Endothelial cell of umbilical vein (primary cell): ENCODE results near the gene C1orf52. TPM values are rescaled to one million over a fixed set of nuclear protein-coding genes. Genes with fewer than 3 reads are reported as not detected.

Source experiments
- BruUV-seq: library from RNA; stranded (reverse); fragments of 400-500 nt; replicated peaks from 2 replicates; lab custom pipeline; 2021; lab: Mats Ljungman, UMichigan
- CTCF ChIA-PET: fragments of 300-600, 350-600 bp; sonication (Branson Sonifier 250); formaldehyde crosslinking; loops from one replicate; lab custom pipeline; 2021; ENCODE audit warnings: antibody characterized with exemption, inconsistent platforms; lab: Charles Lee
- POLR2A ChIA-PET: fragments of 300-600, 350-600 bp; sonication (Branson Sonifier 250); formaldehyde crosslinking; loops from one replicate; lab custom pipeline; 2021; ENCODE audit warnings: antibody characterized with exemption, inconsistent platforms; lab: Charles Lee
- DNase-seq: peaks from one replicate; pipeline ENCODE4 v3.0.0-alpha.2; 2011; ENCODE audit warnings: low read depth, low spot score
- FAIRE-seq: peaks from 2 replicates; lab custom pipeline; 2011; peaks lifted over from hg19 to GRCh38; lab: Jason Lieb, UNC
- H2AFZ ChIP-seq: 2 replicates; pipeline ENCODE4 v1.6.0; 2012; ENCODE audit warnings: low read depth, low read length, control low read depth, inconsistent platforms
- H3K27ac ChIP-seq: 2 replicates; pipeline ENCODE4 v1.5.1; 2011; ENCODE audit warnings: low read depth, mild to moderate bottlenecking, control low read depth, low read length, moderate library complexity; ENCODE audit not compliant: insufficient read depth
- H3K27me3 ChIP-seq, 2 experiments: 2 replicates each; pipeline versions ENCODE4 v1.6.0 to v1.6.1; 2011; ENCODE audit warnings: low read length in 2 of 2, mixed read lengths in 1 of 2; ENCODE audit not compliant: control insufficient read depth in 2 of 2, insufficient read depth in 2 of 2
- H3K36me3 ChIP-seq, 2 experiments: 2 replicates in 1 of 2; 3 replicates in 1 of 2; pipeline ENCODE4 v1.5.1; 2011; ENCODE audit warnings: low read length in 2 of 2, mild to moderate bottlenecking in 1 of 2, moderate library complexity in 1 of 2; ENCODE audit not compliant: control insufficient read depth in 2 of 2, insufficient read depth in 2 of 2; ENCODE audit errors: extremely low read depth in 1 of 2
- H3K4me1 ChIP-seq: 3 replicates; pipeline ENCODE4 v1.5.1; 2011; ENCODE audit warnings: mild to moderate bottlenecking, low read length; ENCODE audit not compliant: control insufficient read depth, insufficient read depth; ENCODE audit errors: extremely low read depth
- H3K4me2 ChIP-seq: 2 replicates; pipeline ENCODE4 v1.6.1; 2011; ENCODE audit warnings: low read length, control low read depth, mixed read lengths; ENCODE audit not compliant: insufficient read depth
- H3K4me3 ChIP-seq, 3 experiments: fragments of 200-600 bp in 1 of 3; sonication (generic), shearing (Covaris generic) in 1 of 3; replicated peaks in 1 of 3; 2 replicates each; pipeline ENCODE4 v1.5.1; 2011 to 2016; ENCODE audit warnings: control low read depth in 3 of 3, low read length in 3 of 3, mild to moderate bottlenecking in 2 of 3, inconsistent platforms in 1 of 3, low read depth in 1 of 3, moderate library complexity in 1 of 3; ENCODE audit not compliant: insufficient read depth in 1 of 3
- H3K79me2 ChIP-seq: 2 replicates; pipeline ENCODE4 v1.6.0; 2012; ENCODE audit warnings: low read length, inconsistent platforms; ENCODE audit not compliant: control insufficient read depth, insufficient read depth
- H3K9ac ChIP-seq: replicated peaks from 2 replicates; pipeline ENCODE3; 2011; ENCODE audit warnings: low read length, control low read depth; ENCODE audit not compliant: insufficient read depth; ENCODE audit errors: extremely low read depth
- H3K9me1 ChIP-seq: replicated peaks from 3 replicates; pipeline ENCODE4 v1.6.0; 2011; ENCODE audit warnings: mild to moderate bottlenecking, low read length; ENCODE audit not compliant: control insufficient read depth, insufficient read depth; ENCODE audit errors: extremely low read depth
- H3K9me3 ChIP-seq: replicated peaks from 2 replicates; pipeline ENCODE4 v1.5.1; 2012; ENCODE audit warnings: low read length, inconsistent platforms; ENCODE audit not compliant: control insufficient read depth, insufficient read depth
- H4K20me1 ChIP-seq: replicated peaks from 2 replicates; pipeline ENCODE3; 2011; ENCODE audit warnings: mild to moderate bottlenecking, low read length; ENCODE audit not compliant: control insufficient read depth, insufficient read depth; ENCODE audit errors: extremely low read depth
- EZH2 ChIP-seq: IDR thresholded peaks from 2 replicates; pipeline ENCODE4 v1.6.1; 2012; ENCODE audit warnings: borderline replicate concordance, low read depth, mild to moderate bottlenecking, moderate library complexity, low read length, inconsistent platforms; ENCODE audit not compliant: severe bottlenecking
- FOS ChIP-seq: IDR thresholded peaks from 2 replicates; pipeline ENCODE4 v1.6.1; 2011; ENCODE audit warnings: mild to moderate bottlenecking, low read length, moderate library complexity, borderline replicate concordance; ENCODE audit not compliant: insufficient read depth
- GATA2 ChIP-seq: IDR thresholded peaks from 2 replicates; pipeline ENCODE4 v1.7.0; 2011; ENCODE audit warnings: low read depth, mild to moderate bottlenecking, moderate library complexity, mixed read lengths, low read length; ENCODE audit not compliant: insufficient read length, insufficient read depth
- JUN ChIP-seq: IDR thresholded peaks from 2 replicates; pipeline ENCODE4 v1.6.1; 2011; ENCODE audit warnings: borderline replicate concordance, low read depth; ENCODE audit not compliant: insufficient read length, insufficient read depth
- MAX ChIP-seq: IDR thresholded peaks from 2 replicates; pipeline ENCODE4 v1.6.1; 2011; ENCODE audit not compliant: insufficient read depth, insufficient read length
- MYC ChIP-seq: IDR thresholded peaks from one replicate; pipeline ENCODE4 v1.6.1; 2011; ENCODE audit warnings: mild to moderate bottlenecking, low read depth, low read length
- POLR2A ChIP-seq: IDR thresholded peaks from 2 replicates; pipeline ENCODE4 v1.6.1; 2012; ENCODE audit warnings: low read depth, mild to moderate bottlenecking, control low read depth, low read length
- POLR2AphosphoS5 ChIP-seq: IDR thresholded peaks from 2 replicates; pipeline ENCODE4 v1.6.1; 2012; ENCODE audit warnings: low read depth, mild to moderate bottlenecking, control low read depth, low read length, moderate library complexity; ENCODE audit not compliant: insufficient read depth
- dilution Hi-C: fragments of 300-500 bp; cut with MboI; formaldehyde crosslinking; loops from one replicate; pipeline ENCODE4 v1.15.0; 2019; ENCODE audit warnings: low sequenced_read_pairs; ENCODE audit not compliant: extremely low pct_ligation_motif_present
- intact Hi-C: fragments of 100-400 bp; cut with micrococcal nuclease; formaldehyde crosslinking; loops from one replicate; pipeline ENCODE4 v1.10.0; 2022
- polyA plus RNA-seq, 4 experiments: library from polyadenylated mRNA; depleted of rRNA in 3 of 4; stranded (reverse) in 3 of 4; unstranded in 1 of 4; fragments of >200 nt; gene quantifications; 2 replicates each; pipeline versions ENCODE4 v1.2.1 to v1.2.3, GENCODE V29; 2011 to 2012; ENCODE audit warnings: missing spikeins in 1 of 4
- total RNA-seq: library from RNA; stranded (reverse); gene quantifications from 2 replicates; pipeline ENCODE4 v1.2.3, GENCODE V29; 2021
- TF ChIP-seq, protein P1 (sequence below), 2 donors: IDR thresholded peaks; 1 replicate in 1 of 2; 2 replicates in 1 of 2; pipeline ENCODE4 v1.5.1; 2011; ENCODE audit warnings: low read length in 2 of 2, mild to moderate bottlenecking in 2 of 2, moderate library complexity in 2 of 2, control low read depth in 1 of 2, inconsistent platforms in 1 of 2, low read depth in 1 of 2; ENCODE audit not compliant: insufficient read depth in 1 of 2; ENCODE audit errors: extremely low read depth in 1 of 2

The C1orf52 gene
- total and polyA plus RNA-seq, 2 donors (not counting 3 experiments of a cell fraction or from before 2014, with no cell fraction given) = 22.7 to 26.7 TPM

GRCh38 chr1:85276215-85276977, 16.9 kb upstream of the C1orf52 start, which contains the start of gene BCL10:
Gene BCL10, minus strand, starts transcription at chr1:85276632. Its CDS starts 280 bp downstream, at chr1:85276352.
- intact Hi-C loops = loop anchor here (1.0 to 10.0 kb wide), 8 partner anchors 22 to 772 kb away; partner anchors contain the start of genes GNG5, SPATA1 and ZNHIT6
- no peaks in the 10 kb centered on the region for H3K27me3 ChIP-seq
- peak within 1 kb of the TSS; percentile 95 to 99 (median 98) for H3K4me3 ChIP-seq
- H2AFZ ChIP-seq = no peak within 1 kb of the TSS
- dilution Hi-C loops = no loop called here
- peak; percentile 99 for DNase-seq
- H3K4me1 ChIP-seq = peaks cover 56% of the 10 kb centered on the region
- peak within 1 kb of the TSS; percentile 100 for H3K9ac ChIP-seq
- no TSS peak for BruUV-seq
- no peaks in the 10 kb centered on the region for H4K20me1 ChIP-seq
- H3K79me2 ChIP-seq = peaks cover 43% of the 10 kb centered on the region
- H3K27ac ChIP-seq = peak within 1 kb of the TSS; percentile 100
- no peaks in the 10 kb centered on the region for H3K9me1 ChIP-seq
- TF ChIP-seq POLR2AphosphoS5 = peak; percentile 80
- TF ChIP-seq GATA2 = no peak
- no peak for TF ChIP-seq EZH2
- TF ChIP-seq MAX = peak; percentile 2
- no peak for TF ChIP-seq JUN
- TF ChIP-seq POLR2A = peak; percentile 64
- TF ChIP-seq MYC = no peak
- TF ChIP-seq FOS = no peak
- TF ChIP-seq, protein P1, sequence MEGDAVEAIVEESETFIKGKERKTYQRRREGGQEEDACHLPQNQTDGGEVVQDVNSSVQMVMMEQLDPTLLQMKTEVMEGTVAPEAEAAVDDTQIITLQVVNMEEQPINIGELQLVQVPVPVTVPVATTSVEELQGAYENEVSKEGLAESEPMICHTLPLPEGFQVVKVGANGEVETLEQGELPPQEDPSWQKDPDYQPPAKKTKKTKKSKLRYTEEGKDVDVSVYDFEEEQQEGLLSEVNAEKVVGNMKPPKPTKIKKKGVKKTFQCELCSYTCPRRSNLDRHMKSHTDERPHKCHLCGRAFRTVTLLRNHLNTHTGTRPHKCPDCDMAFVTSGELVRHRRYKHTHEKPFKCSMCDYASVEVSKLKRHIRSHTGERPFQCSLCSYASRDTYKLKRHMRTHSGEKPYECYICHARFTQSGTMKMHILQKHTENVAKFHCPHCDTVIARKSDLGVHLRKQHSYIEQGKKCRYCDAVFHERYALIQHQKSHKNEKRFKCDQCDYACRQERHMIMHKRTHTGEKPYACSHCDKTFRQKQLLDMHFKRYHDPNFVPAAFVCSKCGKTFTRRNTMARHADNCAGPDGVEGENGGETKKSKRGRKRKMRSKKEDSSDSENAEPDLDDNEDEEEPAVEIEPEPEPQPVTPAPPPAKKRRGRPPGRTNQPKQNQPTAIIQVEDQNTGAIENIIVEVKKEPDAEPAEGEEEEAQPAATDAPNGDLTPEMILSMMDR (IDR thresholded peaks at IDR 0.05; ENCODE audit: extremely low read depth in 1 of 2, insufficient read depth in 1 of 2, low read depth in 1 of 2, low read length in 2 of 2) = no peak
- peak within 1 kb of the TSS; percentile 97 for H3K4me2 ChIP-seq
- H3K36me3 ChIP-seq = peaks cover 0 to 8% of the 10 kb centered on the region in 2 experiments
- no peaks in the 10 kb centered on the region for H3K9me3 ChIP-seq
- peak; percentile 88 for FAIRE-seq
- ChIA-PET POLR2A (interaction anchor here (0.8 to 2.5 kb wide), 11 partner anchors 9 to 770 kb away, joined by 3 to 21 read pairs (median 6); partner anchors contain the start of genes C1orf52, CCN1, GNG5 and SPATA1), CTCF (interaction anchor here (0.7 to 4.7 kb wide), 12 partner anchors 17 to 1428 kb away, joined by 3 to 39 read pairs (median 6); partner anchors contain the start of genes C1orf52, SH3GLB1 and ZNHIT6)
